Spinal cord (tissue), 10 donors: ENCODE measurements around the gene SPATS1. TPM values are rescaled to one million over a fixed set of nuclear protein-coding genes. Genes with fewer than 3 reads are reported as not detected.

Source experiments
- DNase-seq, 6 donors: peaks; one replicate each; pipeline versions ENCODE4 v3.0.0 to v3.0.0-alpha.2; 2013 to 2015; ENCODE audit warnings: low spot score in 6 of 6, low read depth in 4 of 6
- H3K27ac ChIP-seq: one replicate; pipeline ENCODE4 v1.5.1; 2013; ENCODE audit warnings: low read depth, low read length, control low read depth
- H3K27me3 ChIP-seq: one replicate; pipeline ENCODE4 v1.6.1; 2013; ENCODE audit warnings: low read length; ENCODE audit not compliant: control insufficient read depth, insufficient read depth
- H3K36me3 ChIP-seq: one replicate; pipeline ENCODE4 v1.6.1; 2013; ENCODE audit warnings: low read length; ENCODE audit not compliant: control insufficient read depth, insufficient read depth
- H3K4me1 ChIP-seq: one replicate; pipeline ENCODE4 v1.6.1; 2013; ENCODE audit warnings: low read length; ENCODE audit not compliant: control insufficient read depth, insufficient read depth
- H3K4me3 ChIP-seq: one replicate; pipeline ENCODE4 v1.5.1; 2013; ENCODE audit warnings: low read depth, low read length, control low read depth
- H3K9me3 ChIP-seq: one replicate; pipeline ENCODE4 v1.6.1; 2013; ENCODE audit warnings: low read length; ENCODE audit not compliant: control insufficient read depth, insufficient read depth
- WGBS: methylation state at CpG from one replicate; pipeline ENCODE4 v1.1.5; 2013; ENCODE audit warnings: missing lambda C conversion rate; ENCODE audit not compliant: insufficient coverage; 5-methylcytosine and 5-hydroxymethylcytosine counted together
- long read RNA-seq, 4 donors: transcript quantifications; one replicate each; lab custom pipeline, GENCODE V29; 2026
- polyA plus RNA-seq, 2 donors: library from polyadenylated mRNA; unstranded; fragments of 120-200 nt; gene quantifications; one replicate each; pipeline ENCODE4 v1.2.1, GENCODE V29; 2013; ENCODE audit not compliant: insufficient read length in 2 of 2
- total RNA-seq, 2 donors: library from RNA; depleted of rRNA in 1 of 2; stranded (reverse); fragments of 120-200 nt in 1 of 2; fragments of >200 nt in 1 of 2; gene quantifications; one replicate each; pipeline versions ENCODE4 v1.2.3 to v1.2.4, GENCODE V29; 2013 to 2014
- donor health status: healthy.

The SPATS1 gene
- total RNA-seq = under 1 TPM; 0.30 to 0.88 TPM
- polyA plus RNA-seq = under 1 TPM; 0.51 to 0.57 TPM
- long read RNA-seq, donor 1 = 0 reads
- long read RNA-seq, donor 2 = 0 reads
- long read RNA-seq, donor 3 = 0 reads
- long read RNA-seq, donor 4 = 0 reads

- Histone ChIP-seq H3K27ac (no peak within 1 kb of the TSS), H3K4me3 (peak within 1 kb of the TSS; percentile 9), H3K4me1 (peaks cover 9% of the 10 kb centered on the region), H3K27me3 (peaks cover 16% of the 10 kb centered on the region), H3K36me3 (peaks cover 2% of the 10 kb centered on the region), H3K9me3 (no peaks in the 10 kb centered on the region)
- peak in 2 of 6 donors; percentile 39 to 47 for DNase-seq
- 3% methylated on average over 30 of the region's 31 CpGs for WGBS
Observed at GRCh38 chr6:44342489-44342888, at the start of gene SPATS1. Gene SPATS1 (plus strand): TSS chr6:44342650. CDS start chr6:44343096, 446 bp downstream.

GRCh38 chr6:44292661-44293365 is 49.6 kb upstream of the SPATS1 start:
- 83% methylated on average over 4 of the region's 4 CpGs for WGBS
- no peak for DNase-seq
- H3K36me3 ChIP-seq = no peaks in the 10 kb centered on the region
- peaks cover 14% of the 10 kb centered on the region for H3K4me1 ChIP-seq
- no peaks in the 10 kb centered on the region for H3K9me3 ChIP-seq
- H3K27ac ChIP-seq = no peak overlapping the region
- peaks cover 26% of the 10 kb centered on the region for H3K27me3 ChIP-seq
- no peak overlapping the region for H3K4me3 ChIP-seq

GRCh38 chr6:44294832-44295791 is 47.3 kb upstream of the SPATS1 start:
- no peak overlapping the region for H3K4me3 ChIP-seq
- H3K36me3 ChIP-seq = peaks cover 2% of the 10 kb centered on the region
- DNase-seq = no peak
- peaks cover 29% of the 10 kb centered on the region for H3K27me3 ChIP-seq
- 81% methylated on average over 4 of the region's 7 CpGs for WGBS
- H3K9me3 ChIP-seq = no peaks in the 10 kb centered on the region
- H3K27ac ChIP-seq = no peak overlapping the region
- peaks cover 21% of the 10 kb centered on the region for H3K4me1 ChIP-seq

- Histone ChIP-seq H3K36me3 (peaks cover 24% of the 10 kb centered on the region), H3K27ac (no peak overlapping the region), H3K4me3 (peak overlapping the region; percentile 66), H3K27me3 (peaks cover 29% of the 10 kb centered on the region), H3K4me1 (peaks cover 21% of the 10 kb centered on the region), H3K9me3 (no peaks in the 10 kb centered on the region)
- DNase-seq = peak; percentile 40 to 90 (median 54)
- WGBS = 0% methylated on average over 84 of the region's 86 CpGs
Observed at GRCh38 chr6:44297063-44298038, 45.1 kb upstream of the SPATS1 start.

- no peaks in the 10 kb centered on the region for H3K9me3 ChIP-seq
- no peak overlapping the region for H3K27ac ChIP-seq
- H3K36me3 ChIP-seq = peaks cover 33% of the 10 kb centered on the region
- WGBS = 27% methylated on average over 17 of the region's 20 CpGs
- peaks cover 21% of the 10 kb centered on the region for H3K4me1 ChIP-seq
- DNase-seq = peak in 1 of 6 donors; percentile 30
- peaks cover 29% of the 10 kb centered on the region for H3K27me3 ChIP-seq
- peak overlapping the region; percentile 45 for H3K4me3 ChIP-seq
Observed at GRCh38 chr6:44298055-44298803, 44.2 kb upstream of the SPATS1 start.

GRCh38 chr6:44298864-44299263 is 43.6 kb upstream of the SPATS1 start:
- Histone ChIP-seq H3K27me3 (peaks cover 29% of the 10 kb centered on the region), H3K27ac (no peak overlapping the region), H3K9me3 (no peaks in the 10 kb centered on the region), H3K36me3 (peaks cover 39% of the 10 kb centered on the region), H3K4me1 (peaks cover 21% of the 10 kb centered on the region), H3K4me3 (no peak overlapping the region)
- 86% methylated on average over 3 of the region's 3 CpGs for WGBS
- DNase-seq = no peak

- WGBS = 84% methylated on average over 7 of the region's 7 CpGs
Observed at GRCh38 chr6:44300292-44300823, 42.1 kb upstream of the SPATS1 start.

GRCh38 chr6:44301106-44301505 is 41.3 kb upstream of the SPATS1 start:
- no peak overlapping the region for H3K4me3 ChIP-seq
- WGBS = 92% methylated on average over 6 of the region's 8 CpGs
- H3K27me3 ChIP-seq = peaks cover 18% of the 10 kb centered on the region
- peaks cover 62% of the 10 kb centered on the region for H3K36me3 ChIP-seq
- DNase-seq = no peak
- H3K4me1 ChIP-seq = peaks cover 21% of the 10 kb centered on the region
- no peaks in the 10 kb centered on the region for H3K9me3 ChIP-seq
- no peak overlapping the region for H3K27ac ChIP-seq

More at GRCh38 chr6:44300292-44300823, 42.1 kb upstream of the SPATS1 start:
- H3K4me3 ChIP-seq = no peak overlapping the region
- H3K9me3 ChIP-seq = no peaks in the 10 kb centered on the region
- H3K4me1 ChIP-seq = peaks cover 21% of the 10 kb centered on the region
- peaks cover 24% of the 10 kb centered on the region for H3K27me3 ChIP-seq
- H3K27ac ChIP-seq = no peak overlapping the region
- H3K36me3 ChIP-seq = peaks cover 54% of the 10 kb centered on the region
- no peak for DNase-seq
